Left lobe of liver (tissue), 2 donors: ENCODE data around the gene CEP250. TPM values are rescaled to one million over a fixed set of nuclear protein-coding genes. Genes with fewer than 3 reads are reported as not detected.
"Not testable (repeated sequence)": the region's sequence is repeated elsewhere in the genome, so short reads cannot be mapped to it uniquely, and the experiment has no call there.

Experiments used
- ATAC-seq: fragments of 200-7000 bp; cut with Tn5 transposase; one replicate; pipeline ENCODE4 v1.9.1; 2020; ENCODE audit warnings: mild to moderate bottlenecking, moderate library complexity
- DNase-seq: peaks from one replicate; pipeline ENCODE4 v3.0.0-alpha.2; 2020; ENCODE audit warnings: low spot score
- total RNA-seq: library from RNA; stranded (reverse); gene quantifications from one replicate; pipeline ENCODE4 v1.2.1, GENCODE V29; 2021
- donor health status: DM: no; HTN: no; CAD: no; lungs with moderate emphysema.
- donor health status: DM: no; HTN: yes; CAD: no.

The CEP250 gene
- total RNA-seq, 1 donor from 2014 or later = 14.6 TPM

- not testable (repeated sequence) for ATAC-seq, DNase-seq
Measured at GRCh38 chr20:35449855-35450254, 5.5 kb upstream of the CEP250 start.

GRCh38 chr20:35451295-35451694 is 4.1 kb upstream of the CEP250 start:
- no peak for DNase-seq

DNA sequence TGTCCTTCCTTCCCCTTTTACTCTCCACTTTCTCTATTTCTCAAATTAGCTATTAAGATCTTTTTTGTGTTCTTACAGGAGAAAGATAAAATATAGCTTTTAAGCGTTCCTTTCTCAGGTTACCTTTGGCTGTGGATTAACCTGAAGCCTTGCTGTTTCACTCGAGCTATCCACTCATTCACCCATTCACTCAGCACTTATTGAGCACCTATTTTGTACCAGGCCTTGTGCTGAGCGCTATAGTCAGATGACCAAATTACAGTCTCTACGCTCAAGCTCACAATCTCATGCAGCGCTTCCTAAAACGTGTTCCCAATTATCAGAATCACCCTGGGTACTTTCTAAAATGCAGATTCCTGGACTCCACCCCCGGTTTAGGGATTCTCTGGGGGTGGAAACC is 1.8 kb upstream of the CEP250 start:
- ATAC-seq = no peak

More at GRCh38 chr20:35451295-35451694, 4.1 kb upstream of the CEP250 start:
- no peak for ATAC-seq

DNA sequence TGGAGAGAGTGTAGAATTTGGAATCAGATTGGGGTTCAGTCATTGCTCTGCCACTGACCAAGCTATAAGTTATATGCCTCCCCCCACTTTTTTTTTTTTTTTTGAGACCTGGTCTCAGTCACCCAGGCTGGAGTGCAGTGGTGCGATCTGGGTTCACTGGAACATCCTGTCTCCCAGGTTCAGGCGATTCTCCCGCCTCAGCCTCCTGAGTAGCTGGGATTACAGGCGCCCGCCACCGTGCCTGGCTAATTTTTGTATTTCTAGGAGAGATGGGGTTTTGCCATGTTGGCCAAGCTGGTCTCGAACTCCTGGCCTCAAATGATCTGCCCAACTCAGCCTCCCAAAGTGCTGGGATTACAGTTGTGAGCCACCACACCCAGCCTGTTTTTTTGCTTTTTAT is 1.3 kb downstream of the CEP250 start:
- not testable (repeated sequence) for ATAC-seq, DNase-seq

More for the DNA sequence above, 1.8 kb upstream of the CEP250 start:
- DNase-seq = no peak

GRCh38 chr20:35457539-35457938 is 2.1 kb downstream of the CEP250 start:
- not testable (repeated sequence) for ATAC-seq

DNA sequence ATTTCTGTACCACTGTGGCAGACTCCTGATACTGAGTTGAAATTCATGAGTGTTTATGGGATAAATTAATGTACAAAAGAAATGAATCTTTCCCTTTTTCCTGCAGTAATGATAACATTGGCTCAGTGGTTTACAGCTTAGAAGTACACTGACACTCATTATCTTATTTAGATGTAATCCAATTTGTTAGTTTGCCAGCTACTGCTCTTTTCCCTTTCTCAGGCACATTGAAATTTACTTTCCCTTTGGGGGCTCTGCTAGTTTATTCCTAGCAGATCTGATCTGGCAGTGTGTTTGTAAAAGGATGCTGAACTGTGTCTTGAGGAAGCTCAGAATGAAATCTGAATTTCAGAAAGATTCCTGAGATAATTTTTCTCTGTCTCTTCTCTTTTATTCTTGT is 3.0 kb downstream of the CEP250 start:
- ATAC-seq (no peak), DNase-seq (no peak)

More at GRCh38 chr20:35457539-35457938, 2.1 kb downstream of the CEP250 start:
- DNase-seq = not testable (repeated sequence)

DNA sequence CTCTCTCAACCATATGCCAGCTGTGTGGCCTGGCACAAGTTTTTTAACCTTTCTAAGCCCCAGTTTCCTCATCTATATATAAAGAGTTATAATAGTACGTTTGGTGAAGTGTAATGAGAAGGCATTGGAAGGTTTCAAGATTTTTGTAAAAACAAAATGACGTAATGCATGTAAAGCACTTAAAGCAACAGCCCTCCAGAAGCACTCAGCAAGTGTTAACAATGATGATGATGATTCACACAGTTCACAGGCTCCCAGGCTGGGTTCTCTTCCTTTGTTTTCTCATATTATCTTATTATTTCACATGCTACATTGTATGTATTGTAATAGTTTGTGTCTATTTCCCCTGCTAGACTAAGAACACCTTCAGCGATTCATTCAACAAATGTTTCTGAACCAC is 6.2 kb downstream of the CEP250 start:
- DNase-seq = no peak
- ATAC-seq = no peak

GRCh38 chr20:35462351-35462750 is 7.0 kb downstream of the CEP250 start:
- DNase-seq = no peak
- no peak for ATAC-seq

GRCh38 chr20:35463455-35464300 is 8.3 kb downstream of the CEP250 start:
- peak; percentile 91 for ATAC-seq
- DNase-seq = no peak

DNA sequence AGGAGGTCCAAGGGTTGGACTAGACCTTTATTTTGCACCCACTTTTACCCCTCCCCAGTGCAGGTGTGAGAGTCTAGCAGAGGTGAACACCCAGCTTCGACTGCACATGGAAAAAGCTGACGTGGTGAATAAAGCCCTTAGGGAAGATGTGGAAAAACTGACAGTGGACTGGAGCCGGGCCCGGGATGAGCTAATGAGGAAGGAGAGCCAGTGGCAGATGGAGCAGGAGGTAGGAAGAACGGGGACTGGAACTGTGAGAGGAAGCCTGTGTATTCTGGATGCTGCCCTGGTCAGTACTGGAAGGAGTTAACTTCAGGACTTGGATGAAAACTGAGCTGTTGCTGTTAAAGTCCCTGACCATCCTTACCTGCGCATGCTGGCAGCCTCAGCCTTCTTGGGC is 10.6 kb downstream of the CEP250 start:
- DNase-seq (no peak), ATAC-seq (no peak)

GRCh38 chr20:35466856-35467255 is 11.5 kb downstream of the CEP250 start:
- no peak for ATAC-seq

GRCh38 chr20:35467339-35468224 is 12.2 kb downstream of the CEP250 start:
- peak; percentile 56 for ATAC-seq

More at GRCh38 chr20:35466856-35467255, 11.5 kb downstream of the CEP250 start:
- no peak for DNase-seq

GRCh38 chr20:35468671-35469334 is 13.4 kb downstream of the CEP250 start:
- DNase-seq = no peak
- peak; percentile 68 for ATAC-seq

More at GRCh38 chr20:35467339-35468224, 12.2 kb downstream of the CEP250 start:
- no peak for DNase-seq

- ATAC-seq = no peak
- DNase-seq = no peak
Measured at GRCh38 chr20:35472209-35472608, 16.8 kb downstream of the CEP250 start.

GRCh38 chr20:35473684-35474083 is 18.3 kb downstream of the CEP250 start:
- no peak for ATAC-seq
- DNase-seq = no peak

GRCh38 chr20:35474303-35474871 is 19.0 kb downstream of the CEP250 start:
- no peak for ATAC-seq
- no peak for DNase-seq

DNA sequence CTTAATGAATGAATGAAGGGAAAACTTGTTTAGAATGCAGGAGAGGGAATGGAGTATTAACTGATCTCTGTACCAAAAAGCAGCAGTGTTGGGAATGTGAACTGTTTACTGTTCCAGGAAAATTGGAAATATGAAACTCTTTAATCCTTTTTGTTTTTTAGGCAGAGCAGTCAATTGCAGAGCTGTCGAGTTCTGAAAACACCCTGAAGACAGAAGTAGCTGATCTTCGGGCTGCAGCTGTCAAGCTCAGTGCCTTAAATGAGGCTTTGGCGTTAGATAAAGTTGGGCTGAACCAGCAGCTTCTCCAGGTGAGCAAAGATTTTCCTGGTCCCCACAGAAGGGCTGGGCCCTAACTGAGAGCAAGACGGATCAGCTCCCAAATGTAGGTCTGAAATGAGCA is 20.9 kb downstream of the CEP250 start:
- no peak for ATAC-seq

DNA sequence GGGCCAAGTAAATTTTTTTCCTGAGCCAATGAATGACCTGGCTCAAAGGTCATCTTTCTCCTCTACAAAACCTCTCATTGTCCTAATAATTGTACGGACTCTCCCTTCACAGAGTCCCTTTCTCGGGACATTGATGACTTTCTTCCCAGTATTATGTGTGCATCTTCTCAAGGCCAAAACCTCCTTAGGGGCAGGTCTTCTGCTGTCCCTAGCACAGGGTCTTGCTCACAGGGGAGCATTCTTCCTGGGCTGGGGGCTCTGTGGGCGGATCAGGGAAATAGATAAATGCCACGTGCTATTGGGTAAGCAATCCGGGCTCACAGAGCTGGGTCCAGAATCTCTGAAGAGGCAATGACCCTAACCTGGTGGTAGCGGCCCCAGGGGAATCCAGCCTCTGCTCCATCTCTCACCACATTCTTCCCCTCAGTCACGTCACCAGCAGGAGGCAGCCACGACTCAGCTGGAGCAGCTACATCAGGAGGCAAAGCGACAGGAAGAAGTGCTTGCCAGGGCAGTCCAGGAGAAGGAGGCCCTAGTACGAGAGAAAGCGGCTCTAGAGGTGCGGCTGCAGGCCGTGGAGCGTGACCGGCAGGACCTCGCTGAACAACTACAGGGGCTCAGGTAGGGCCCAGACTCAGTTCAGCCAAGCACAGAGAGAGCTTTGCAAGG is 23.5 kb downstream of the CEP250 start:
- ATAC-seq (no peak), DNase-seq (no peak)

More for the DNA sequence above, 20.9 kb downstream of the CEP250 start:
- no peak for DNase-seq

DNA sequence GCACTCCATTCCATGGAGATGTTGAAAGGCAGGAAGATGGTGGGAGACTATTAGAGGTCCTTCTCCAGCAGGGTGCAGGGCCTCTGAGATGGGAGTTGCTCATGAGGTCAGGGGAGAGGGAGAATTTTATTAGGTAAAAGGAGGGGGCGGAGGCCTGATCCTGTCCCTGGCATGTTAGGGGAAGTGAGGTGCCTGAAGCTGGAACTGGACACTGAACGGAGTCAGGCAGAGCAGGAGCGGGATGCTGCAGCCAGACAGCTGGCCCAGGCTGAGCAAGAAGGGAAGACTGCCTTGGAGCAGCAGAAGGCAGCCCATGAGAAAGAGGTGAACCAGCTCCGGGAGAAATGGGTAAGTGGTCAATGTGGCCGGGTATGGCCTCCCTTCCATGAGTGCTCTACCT is 24.4 kb downstream of the CEP250 start:
- ATAC-seq (no peak), DNase-seq (no peak)

- DNase-seq = no peak
- no peak for ATAC-seq
Measured at GRCh38 chr20:35487479-35487878, 32.1 kb downstream of the CEP250 start.
